T-cell (primary cell): Measurements from ENCODE around the gene KATNBL1. TPM values are rescaled to one million over a fixed set of nuclear protein-coding genes. Genes with fewer than 3 reads are reported as not detected.

Experiments used
- ATAC-seq, 4 experiments: fragments of 200-7000 bp in 3 of 4; fragments of 150-1000 bp in 1 of 4; cut with Tn5 transposase; replicated peaks in 1 of 4; 1 replicate in 3 of 4; 2 replicates in 1 of 4; pipeline ENCODE4 v1.10.0; 2021; ENCODE audit warnings: moderate library complexity in 3 of 4, mild to moderate bottlenecking in 2 of 4, moderate number of reproducible peaks in 1 of 4
- CTCF ChIA-PET, 2 donors: fragments of 300-600 bp; sonication (Branson Sonifier 250); formaldehyde crosslinking; loops; one replicate each; lab custom pipeline; 2022; ENCODE audit warnings: antibody characterized with exemption in 2 of 2; lab: Charles Lee
- POLR2A ChIA-PET, 2 donors: fragments of 300-600 bp; sonication (Branson Sonifier 250); formaldehyde crosslinking; loops; one replicate each; lab custom pipeline; 2022; ENCODE audit warnings: antibody characterized with exemption in 2 of 2; lab: Charles Lee
- DNase-seq, 35 experiments: peaks; one replicate each; pipeline versions ENCODE4 v3.0.0 to v3.0.0-alpha.2; 2013 to 2023
- H3K27ac ChIP-seq: one replicate; pipeline ENCODE4 v1.5.1; 2013; ENCODE audit warnings: low read length
- H3K27me3 ChIP-seq, 2 experiments: replicated peaks in 1 of 2; 1 replicate in 1 of 2; 2 replicates in 1 of 2; pipeline versions ENCODE4 v1.6.1 to v1.7.0; 2013; ENCODE audit warnings: low read length in 1 of 2, mixed read lengths in 1 of 2; ENCODE audit not compliant: control insufficient read depth in 2 of 2, insufficient read depth in 2 of 2; ENCODE audit errors: extremely low read depth in 1 of 2
- H3K36me3 ChIP-seq, 2 donors: 1 replicate in 1 of 2; 2 replicates in 1 of 2; pipeline versions ENCODE4 v1.6.1 to v1.7.0; 2013; ENCODE audit warnings: low read length in 1 of 2; ENCODE audit not compliant: control insufficient read depth in 2 of 2, insufficient read depth in 1 of 2; ENCODE audit errors: extremely low read depth in 1 of 2
- H3K4me1 ChIP-seq, 2 experiments: 1 replicate in 1 of 2; 2 replicates in 1 of 2; pipeline versions ENCODE4 v1.6.1 to v1.7.0; 2013; ENCODE audit warnings: low read length in 2 of 2, mixed read lengths in 1 of 2; ENCODE audit not compliant: insufficient read depth in 2 of 2, control insufficient read depth in 1 of 2; ENCODE audit errors: extremely low read depth in 1 of 2
- H3K4me3 ChIP-seq, 2 donors: 1 replicate in 1 of 2; 2 replicates in 1 of 2; pipeline versions ENCODE4 v1.5.1 to v1.7.0; 2013; ENCODE audit warnings: mild to moderate bottlenecking in 2 of 2, low read length in 1 of 2, moderate library complexity in 1 of 2; ENCODE audit not compliant: control insufficient read depth in 1 of 2; ENCODE audit errors: extremely low read depth in 1 of 2
- H3K9me3 ChIP-seq: 2 replicates; pipeline ENCODE4 v1.7.0; 2013
- H3K27ac Mint-ChIP-seq, 2 donors: one replicate each; pipeline ENCODE4 v1.8.0; 2020 to 2021; ENCODE audit warnings: mild to moderate bottlenecking in 2 of 2, mixed read lengths in 2 of 2
- H3K27me3 Mint-ChIP-seq, 2 donors: one replicate each; pipeline ENCODE4 v1.8.0; 2021 to 2022; ENCODE audit warnings: mixed read lengths in 2 of 2
- H3K36me3 Mint-ChIP-seq: one replicate; pipeline ENCODE4 v1.8.0; 2021; ENCODE audit warnings: mixed read lengths
- H3K4me1 Mint-ChIP-seq, 3 donors: one replicate each; pipeline ENCODE4 v1.8.0; 2020 to 2022; ENCODE audit warnings: mixed read lengths in 3 of 3, mild to moderate bottlenecking in 1 of 3
- H3K4me3 Mint-ChIP-seq, 3 donors: one replicate each; pipeline ENCODE4 v1.8.0; 2020 to 2022; ENCODE audit warnings: mild to moderate bottlenecking in 3 of 3, mixed read lengths in 3 of 3, moderate library complexity in 3 of 3
- H3K9me3 Mint-ChIP-seq, 3 donors: one replicate each; pipeline ENCODE4 v1.8.0; 2020 to 2022; ENCODE audit warnings: mixed read lengths in 3 of 3
- WGBS: methylation state at CpG from one replicate; pipeline ENCODE4 v1.1.5; 2013; ENCODE audit warnings: missing lambda C conversion rate; ENCODE audit not compliant: insufficient coverage; 5-methylcytosine and 5-hydroxymethylcytosine counted together
- total RNA-seq, 35 experiments: library from RNA in 6 of 35; stranded (reverse) in 6 of 35; fragments of 120-200 nt in 1 of 35; gene quantifications; one replicate each; pipeline versions ENCODE4 v1.2.1 to v1.2.4 and lab custom pipeline; 2013 to 2026

KATNBL1 gene
- total RNA-seq, 5 donors from 2014 or later (not counting 1 experiment from before 2014, with no cell fraction given) = 27.1 to 37.3 (median 29.5) TPM

- 96% methylated on average over 4 of the region's 5 CpGs for WGBS
- H3K27ac Mint-ChIP-seq = no peak overlapping the region
- peaks cover 13 to 22% of the 10 kb centered on the region in 2 donors for H3K36me3 ChIP-seq
- peaks cover 87% of the 10 kb centered on the region for H3K36me3 Mint-ChIP-seq
- H3K27me3 ChIP-seq = no peaks in the 10 kb centered on the region
- peaks cover 0 to 2% (median 0%) of the 10 kb centered on the region in 3 donors for H3K4me1 Mint-ChIP-seq
- peaks cover 3% of the 10 kb centered on the region for H3K9me3 ChIP-seq
- no peak overlapping the region for H3K4me3 Mint-ChIP-seq
- ChIA-PET CTCF (no interaction called here), POLR2A (no interaction called here)
- no peaks in the 10 kb centered on the region for H3K4me1 ChIP-seq
- H3K9me3 Mint-ChIP-seq = peaks cover 15 to 33% (median 25%) of the 10 kb centered on the region in 3 donors
- DNase-seq (no peak), ATAC-seq (no peak)
- no peaks in the 10 kb centered on the region for H3K27me3 Mint-ChIP-seq
- H3K4me3 ChIP-seq = peak overlapping the region in 1 of 2 donors; percentile 38
- H3K27ac ChIP-seq = no peak overlapping the region
These were observed 49.2 kb downstream of the KATNBL1 start for GRCh38 chr15:34160735-34161134.

GRCh38 chr15:34158355-34158754 lies 51.5 kb downstream of the KATNBL1 start:
- ChIA-PET CTCF (no interaction called here), POLR2A (no interaction called here)
- Mint-ChIP-seq H3K27ac (no peak overlapping the region), H3K9me3 (peaks cover 11 to 49% (median 37%) of the 10 kb centered on the region in 3 donors), H3K4me1 (no peaks in the 10 kb centered on the region), H3K27me3 (no peaks in the 10 kb centered on the region), H3K36me3 (peaks cover 93% of the 10 kb centered on the region), H3K4me3 (no peak overlapping the region)
- Histone ChIP-seq H3K4me3 (no peak overlapping the region), H3K4me1 (no peaks in the 10 kb centered on the region), H3K27ac (no peak overlapping the region), H3K9me3 (peaks cover 3% of the 10 kb centered on the region), H3K36me3 (peaks cover 13 to 35% of the 10 kb centered on the region in 2 donors), H3K27me3 (no peaks in the 10 kb centered on the region)
- ATAC-seq (no peak), DNase-seq (no peak)

- ATAC-seq (no peak), DNase-seq (no peak)
- no peaks in the 10 kb centered on the region for H3K4me1 ChIP-seq
- no peaks in the 10 kb centered on the region for H3K27me3 Mint-ChIP-seq
- no peaks in the 10 kb centered on the region for H3K9me3 ChIP-seq
- H3K9me3 Mint-ChIP-seq = peaks cover 6 to 40% (median 28%) of the 10 kb centered on the region in 3 donors
- WGBS = 84% methylated on average over 2 of the region's 7 CpGs
- no peak overlapping the region for H3K4me3 Mint-ChIP-seq
- H3K27me3 ChIP-seq = no peaks in the 10 kb centered on the region
- ChIA-PET CTCF (no interaction called here), POLR2A (no interaction called here)
- peaks cover 87% of the 10 kb centered on the region for H3K36me3 Mint-ChIP-seq
- no peaks in the 10 kb centered on the region for H3K4me1 Mint-ChIP-seq
- no peak overlapping the region for H3K27ac Mint-ChIP-seq
- no peak overlapping the region for H3K27ac ChIP-seq
- peaks cover 6 to 24% of the 10 kb centered on the region in 2 donors for H3K36me3 ChIP-seq
- no peak overlapping the region for H3K4me3 ChIP-seq
These were observed 54.0 kb downstream of the KATNBL1 start for GRCh38 chr15:34155859-34156258.

- H3K27ac ChIP-seq = no peak overlapping the region
- no peaks in the 10 kb centered on the region for H3K9me3 ChIP-seq
- no peaks in the 10 kb centered on the region for H3K27me3 Mint-ChIP-seq
- H3K36me3 Mint-ChIP-seq = peaks cover 85% of the 10 kb centered on the region
- H3K27ac Mint-ChIP-seq = peak overlapping the region in 1 of 2 donors; percentile 29
- no peak overlapping the region for H3K4me3 ChIP-seq
- H3K36me3 ChIP-seq = peaks cover 3 to 28% of the 10 kb centered on the region in 2 donors
- no peak overlapping the region for H3K4me3 Mint-ChIP-seq
- DNase-seq = no peak
- H3K9me3 Mint-ChIP-seq = peaks cover 6 to 33% (median 20%) of the 10 kb centered on the region in 3 donors
- no peaks in the 10 kb centered on the region for H3K4me1 ChIP-seq
- CTCF ChIA-PET = no interaction called here
- H3K4me1 Mint-ChIP-seq = no peaks in the 10 kb centered on the region
- H3K27me3 ChIP-seq = no peaks in the 10 kb centered on the region
- POLR2A ChIA-PET = no interaction called here
- no peak for ATAC-seq
- WGBS = 100% methylated on average over 3 of the region's 7 CpGs
These were observed 55.1 kb downstream of the KATNBL1 start for GRCh38 chr15:34154725-34155204.

- POLR2A ChIA-PET = no interaction called here
- Mint-ChIP-seq H3K27me3 (no peaks in the 10 kb centered on the region), H3K27ac (peak overlapping the region in 1 of 2 donors; percentile 16), H3K36me3 (peaks cover 48% of the 10 kb centered on the region), H3K4me3 (no peak overlapping the region), H3K9me3 (no peaks in the 10 kb centered on the region), H3K4me1 (no peaks in the 10 kb centered on the region)
- Histone ChIP-seq H3K36me3 (peaks cover 0 to 28% of the 10 kb centered on the region in 2 donors), H3K4me1 (no peaks in the 10 kb centered on the region), H3K27ac (no peak overlapping the region), H3K27me3 (no peaks in the 10 kb centered on the region), H3K9me3 (no peaks in the 10 kb centered on the region), H3K4me3 (no peak overlapping the region)
- no peak for DNase-seq
- ATAC-seq = no peak
- CTCF ChIA-PET = no interaction called here
- WGBS = no CpG with 5 or more reads among the region's 6 CpGs
These were observed 62.3 kb downstream of the KATNBL1 start for GRCh38 chr15:34147371-34148140.

GRCh38 chr15:34133511-34133910 lies 76.4 kb downstream of the KATNBL1 start:
- no peak overlapping the region for H3K4me3 ChIP-seq
- Mint-ChIP-seq H3K9me3 (peaks cover 0 to 6% (median 0%) of the 10 kb centered on the region in 3 donors), H3K27ac (no peak overlapping the region), H3K36me3 (peaks cover 3% of the 10 kb centered on the region), H3K27me3 (no peaks in the 10 kb centered on the region), H3K4me1 (no peaks in the 10 kb centered on the region), H3K4me3 (no peak overlapping the region)
- ChIA-PET CTCF (interaction anchor here in 1 of 2 donors (1.1 kb wide), 1 partner anchor 108 kb away, joined by 3 read pairs; no protein-coding TSS in a partner anchor), POLR2A (no interaction called here)
- no CpG with 5 or more reads among the region's 1 CpG for WGBS
- no peak overlapping the region for H3K27ac ChIP-seq
- DNase-seq (no peak), ATAC-seq (no peak)
- no peaks in the 10 kb centered on the region for H3K4me1 ChIP-seq
- no peaks in the 10 kb centered on the region for H3K9me3 ChIP-seq
- no peaks in the 10 kb centered on the region for H3K36me3 ChIP-seq
- no peaks in the 10 kb centered on the region for H3K27me3 ChIP-seq
